ENCODE measurements around the gene TNFSF13.

The TNFSF13 gene

DNA sequence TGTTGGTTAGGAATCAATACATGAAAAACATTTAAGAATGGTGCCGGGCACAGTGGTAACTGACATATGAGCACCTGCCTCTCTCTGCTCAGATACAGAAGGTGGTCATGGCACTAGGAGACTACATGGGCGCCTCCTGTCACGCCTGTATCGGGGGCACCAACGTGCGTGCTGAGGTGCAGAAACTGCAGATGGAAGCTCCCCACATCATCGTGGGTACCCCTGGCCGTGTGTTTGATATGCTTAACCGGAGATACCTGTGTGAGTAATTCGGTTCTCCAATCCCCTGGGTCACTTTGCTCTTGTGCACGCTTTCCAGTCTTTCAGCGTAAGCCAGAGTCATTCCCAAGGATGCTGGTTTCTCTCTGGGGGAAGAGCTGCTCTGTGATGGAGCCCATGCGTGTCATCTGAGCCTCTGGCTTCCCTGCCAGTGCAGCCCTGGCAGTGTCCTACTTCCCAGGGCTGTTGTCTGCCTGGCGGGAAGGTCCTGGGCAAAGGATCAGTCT lies 17.9 kb downstream of the TNFSF13 start:
- peak; percentile 37 for DNase-seq

DNA sequence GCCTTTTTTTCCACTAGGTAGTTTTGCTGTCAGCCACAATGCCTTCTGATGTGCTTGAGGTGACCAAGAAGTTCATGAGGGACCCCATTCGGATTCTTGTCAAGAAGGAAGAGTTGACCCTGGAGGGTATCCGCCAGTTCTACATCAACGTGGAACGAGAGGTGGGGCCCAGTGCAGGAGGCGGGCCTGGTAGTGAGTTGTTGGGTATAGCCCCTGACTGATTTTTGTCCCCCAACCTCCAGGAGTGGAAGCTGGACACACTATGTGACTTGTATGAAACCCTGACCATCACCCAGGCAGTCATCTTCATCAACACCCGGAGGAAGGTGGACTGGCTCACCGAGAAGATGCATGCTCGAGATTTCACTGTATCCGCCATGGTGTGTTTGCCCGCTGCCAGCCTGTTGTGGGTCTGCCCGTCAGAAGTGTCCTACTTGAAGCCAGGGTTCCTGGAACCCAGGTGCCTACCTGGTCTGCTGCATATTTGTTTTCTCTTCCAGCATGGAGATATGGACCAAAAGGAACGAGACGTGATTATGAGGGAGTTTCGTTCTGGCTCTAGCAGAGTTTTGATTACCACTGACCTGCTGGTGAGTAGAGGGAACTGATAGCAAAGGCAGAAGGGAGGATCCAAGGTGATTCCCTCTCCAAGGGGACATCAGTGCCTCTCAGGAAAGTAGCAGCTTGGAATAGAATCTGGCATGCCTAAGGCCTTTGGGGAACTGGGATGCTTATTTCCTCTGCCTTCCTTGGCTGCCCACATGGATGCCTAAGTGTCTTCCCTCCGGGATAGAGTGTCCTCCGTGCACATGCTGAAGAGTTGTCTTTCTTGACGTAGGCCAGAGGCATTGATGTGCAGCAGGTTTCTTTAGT lies 19.0 kb downstream of the TNFSF13 start:
- no peak for DNase-seq

DNA sequence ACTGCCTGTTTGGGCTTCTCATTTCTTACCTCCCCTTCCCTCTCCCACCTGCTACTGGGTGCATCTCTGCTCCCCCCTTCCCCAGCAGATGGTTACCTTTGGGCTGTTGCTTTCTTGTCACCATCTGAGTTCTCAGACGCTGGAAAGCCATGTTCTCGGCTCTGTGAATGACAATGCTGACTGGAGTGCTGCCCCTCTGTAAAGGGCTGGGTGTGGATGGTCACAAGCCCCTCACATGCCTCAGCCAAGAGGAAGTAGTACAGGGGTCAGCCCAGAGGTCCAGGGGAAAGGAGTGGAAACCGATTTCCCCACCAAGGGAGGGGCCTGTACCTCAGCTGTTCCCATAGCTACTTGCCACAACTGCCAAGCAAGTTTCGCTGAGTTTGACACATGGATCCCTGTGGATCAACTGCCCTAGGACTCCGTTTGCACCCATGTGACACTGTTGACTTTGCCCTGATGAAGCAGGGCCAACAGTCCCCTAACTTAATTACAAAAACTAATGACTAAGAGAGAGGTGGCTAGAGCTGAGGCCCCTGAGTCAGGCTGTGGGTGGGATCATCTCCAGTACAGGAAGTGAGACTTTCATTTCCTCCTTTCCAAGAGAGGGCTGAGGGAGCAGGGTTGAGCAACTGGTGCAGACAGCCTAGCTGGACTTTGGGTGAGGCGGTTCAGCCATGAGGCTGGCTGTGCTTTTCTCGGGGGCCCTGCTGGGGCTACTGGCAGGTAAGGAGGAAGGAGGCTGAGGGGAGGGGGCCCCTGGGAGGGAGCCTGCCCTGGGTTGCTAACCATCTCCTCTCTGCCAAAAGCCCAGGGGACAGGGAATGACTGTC lies 20.7 kb downstream of the TNFSF13 start, which contains the start of gene CD68:
TSS of gene CD68 (plus strand) at position 638 of the 833 bp plus-strand sequence. CDS start at position 678, 40 bp downstream.
- DNase-seq: peak; percentile 82

DNA sequence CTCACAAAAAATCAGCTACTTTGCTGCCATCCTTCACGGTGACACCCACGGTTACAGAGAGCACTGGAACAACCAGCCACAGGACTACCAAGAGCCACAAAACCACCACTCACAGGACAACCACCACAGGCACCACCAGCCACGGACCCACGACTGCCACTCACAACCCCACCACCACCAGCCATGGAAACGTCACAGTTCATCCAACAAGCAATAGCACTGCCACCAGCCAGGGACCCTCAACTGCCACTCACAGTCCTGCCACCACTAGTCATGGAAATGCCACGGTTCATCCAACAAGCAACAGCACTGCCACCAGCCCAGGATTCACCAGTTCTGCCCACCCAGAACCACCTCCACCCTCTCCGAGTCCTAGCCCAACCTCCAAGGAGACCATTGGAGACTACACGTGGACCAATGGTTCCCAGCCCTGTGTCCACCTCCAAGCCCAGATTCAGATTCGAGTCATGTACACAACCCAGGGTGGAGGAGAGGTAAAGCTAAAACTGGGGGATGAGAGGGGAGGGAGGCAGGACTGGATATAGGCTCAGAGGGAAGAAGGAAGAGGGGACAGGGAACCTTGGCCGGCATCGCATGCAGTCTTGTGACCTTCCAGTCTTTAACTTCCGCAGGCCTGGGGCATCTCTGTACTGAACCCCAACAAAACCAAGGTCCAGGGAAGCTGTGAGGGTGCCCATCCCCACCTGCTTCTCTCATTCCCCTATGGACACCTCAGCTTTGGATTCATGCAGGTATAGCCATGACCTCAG lies 21.5 kb downstream of the TNFSF13 start:
- DNase-seq: no peak

DNA sequence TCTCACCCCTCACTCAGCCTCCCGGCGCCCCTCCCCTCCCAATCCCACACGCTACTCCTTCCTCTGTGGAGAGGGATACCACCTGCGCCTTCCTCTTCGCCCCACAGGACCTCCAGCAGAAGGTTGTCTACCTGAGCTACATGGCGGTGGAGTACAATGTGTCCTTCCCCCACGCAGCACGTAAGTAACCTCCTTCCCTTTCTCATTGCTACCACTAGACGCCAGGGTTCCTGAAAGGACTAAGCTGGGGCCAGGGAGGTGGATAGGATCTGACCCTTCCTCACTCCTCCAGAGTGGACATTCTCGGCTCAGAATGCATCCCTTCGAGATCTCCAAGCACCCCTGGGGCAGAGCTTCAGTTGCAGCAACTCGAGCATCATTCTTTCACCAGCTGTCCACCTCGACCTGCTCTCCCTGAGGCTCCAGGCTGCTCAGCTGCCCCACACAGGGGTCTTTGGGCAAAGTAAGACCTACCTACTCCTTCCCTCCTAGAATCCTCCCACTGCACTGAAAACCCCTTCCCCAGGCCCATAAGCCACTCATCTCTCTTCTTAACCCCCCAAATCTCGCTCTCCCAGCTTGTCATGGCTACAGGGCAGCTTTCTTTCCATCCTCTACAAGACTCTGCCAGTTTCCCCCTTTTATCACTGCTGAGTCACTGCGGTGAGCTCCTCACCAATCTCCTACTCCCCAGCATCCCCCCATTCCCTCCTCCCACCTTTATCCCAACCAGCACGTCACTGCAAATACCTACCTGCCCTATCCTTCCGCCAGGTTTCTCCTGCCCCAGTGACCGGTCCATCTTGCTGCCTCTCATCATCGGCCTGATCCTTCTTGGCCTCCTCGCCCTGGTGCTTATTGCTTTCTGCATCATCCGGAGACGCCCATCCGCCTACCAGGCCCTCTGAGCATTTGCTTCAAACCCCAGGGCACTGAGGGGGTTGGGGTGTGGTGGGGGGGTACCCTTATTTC lies 22.3 kb downstream of the TNFSF13 start:
- no peak for DNase-seq

DNA sequence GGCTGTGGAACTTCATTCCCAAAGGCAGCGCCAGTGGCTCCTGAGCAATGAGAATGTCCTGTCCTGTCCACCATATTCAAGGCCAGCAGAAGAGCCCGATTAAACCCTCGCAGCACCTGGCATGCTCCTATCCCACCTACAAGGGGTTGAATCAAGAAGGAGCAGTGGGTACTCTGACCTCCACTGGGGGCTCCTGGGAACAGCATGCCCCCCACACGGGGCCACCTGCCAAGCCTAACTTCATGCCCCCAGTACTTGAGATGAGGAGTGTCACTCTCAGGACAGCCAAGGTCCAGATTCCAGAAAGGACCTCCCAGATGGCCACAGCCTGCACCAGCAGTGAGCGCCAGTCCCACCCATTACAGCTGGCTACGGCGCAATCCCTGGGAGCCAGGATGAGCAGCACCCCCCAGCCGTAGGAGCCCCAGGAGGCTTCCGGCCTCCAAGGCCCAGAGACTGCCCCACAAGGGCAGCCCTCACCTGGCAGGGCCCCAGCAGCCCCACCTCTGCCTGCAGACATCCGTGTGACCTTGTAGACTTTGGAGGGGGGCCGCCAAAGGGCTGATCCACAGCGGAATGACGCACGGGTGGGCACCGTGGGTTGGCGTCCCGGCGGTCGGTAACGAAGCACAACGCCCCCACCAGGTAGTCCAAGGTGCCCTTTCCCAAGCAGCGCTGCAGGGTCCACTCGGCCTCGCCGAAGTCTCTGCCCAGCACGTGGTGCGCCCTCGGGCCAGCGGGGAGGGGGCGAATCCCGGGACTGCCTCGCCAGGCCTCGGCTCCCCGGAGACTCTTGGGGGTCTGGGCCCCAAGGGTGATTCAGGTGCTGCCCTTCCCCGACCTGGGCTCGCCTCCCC lies 24.1 kb downstream of the TNFSF13 start:
- DNase-seq: no peak

DNA sequence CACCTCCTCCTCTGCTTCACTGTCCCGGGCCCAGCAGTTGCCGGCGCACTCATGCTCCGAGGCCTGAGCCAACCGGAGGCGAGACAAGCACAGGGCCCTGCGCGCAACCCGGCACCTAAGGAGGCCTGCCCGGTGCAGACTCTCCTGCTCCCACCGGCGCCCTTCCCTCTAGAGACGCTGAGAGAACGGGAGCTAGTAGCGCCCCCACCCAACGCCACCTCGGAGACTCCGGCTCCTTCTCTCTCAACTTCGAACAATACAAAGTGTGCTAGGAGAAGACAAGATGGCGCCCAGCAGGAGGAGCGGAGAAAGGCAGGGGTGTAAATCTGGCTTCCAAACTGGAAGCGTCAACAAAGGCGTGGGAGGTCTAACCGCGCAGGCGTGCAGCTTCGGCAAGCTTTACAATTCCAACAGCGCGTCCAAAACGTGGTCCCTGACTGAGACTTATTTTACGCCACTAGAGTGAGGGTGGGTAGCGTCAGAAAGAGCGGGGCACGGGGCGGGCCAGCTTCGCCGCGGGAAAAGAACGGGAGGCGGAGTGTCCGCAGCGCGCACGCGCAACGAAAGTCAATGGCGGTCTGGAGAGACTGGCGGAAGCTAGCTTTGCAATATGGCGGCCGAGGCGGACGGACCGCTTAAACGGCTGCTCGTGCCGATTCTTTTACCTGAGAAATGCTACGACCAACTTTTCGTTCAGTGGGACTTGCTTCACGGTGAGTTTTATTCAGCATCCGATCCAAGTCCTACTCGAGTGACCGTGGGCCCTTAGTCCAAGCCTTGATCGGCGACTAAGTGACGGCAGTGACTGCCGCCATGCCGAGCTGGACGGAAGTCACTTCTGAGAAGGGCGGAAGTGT lies 24.9 kb downstream of the TNFSF13 start, which contains the start of gene MPDU1:
TSS of gene MPDU1 (plus strand) at position 600 of the 857 bp plus-strand sequence. CDS start at position 611, 11 bp downstream.
- DNase-seq: peak; percentile 95

DNA sequence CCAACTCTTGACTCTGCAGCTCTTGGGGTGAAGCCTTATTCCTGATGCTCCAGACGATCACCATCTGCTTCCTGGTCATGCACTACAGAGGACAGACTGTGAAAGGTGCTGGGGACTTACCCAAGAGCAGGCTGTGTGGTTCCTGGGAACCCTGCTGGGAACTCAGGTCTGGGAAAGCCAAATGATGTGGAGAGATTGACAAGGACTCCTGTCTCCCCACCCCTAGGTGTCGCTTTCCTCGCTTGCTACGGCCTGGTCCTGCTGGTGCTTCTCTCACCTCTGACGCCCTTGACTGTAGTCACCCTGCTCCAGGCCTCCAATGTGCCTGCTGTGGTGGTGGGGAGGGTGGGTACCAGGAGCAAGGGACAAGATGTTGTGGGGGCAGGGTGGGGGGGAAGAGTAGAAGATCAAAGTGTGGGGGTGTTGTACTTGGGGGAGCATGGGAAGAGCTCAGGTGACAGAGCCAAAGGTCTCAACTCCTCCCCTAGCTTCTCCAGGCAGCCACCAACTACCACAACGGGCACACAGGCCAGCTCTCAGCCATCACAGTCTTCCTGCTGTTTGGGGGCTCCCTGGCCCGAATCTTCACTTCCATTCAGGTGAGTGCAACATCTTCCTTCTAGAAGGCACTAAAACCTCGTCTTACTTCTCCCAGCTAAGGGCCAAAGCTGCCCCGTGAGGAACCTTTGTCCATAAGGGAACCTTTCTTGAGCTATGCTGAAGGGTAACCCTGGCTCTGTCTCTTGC lies 28.3 kb downstream of the TNFSF13 start:
- DNase-seq: no peak

DNA sequence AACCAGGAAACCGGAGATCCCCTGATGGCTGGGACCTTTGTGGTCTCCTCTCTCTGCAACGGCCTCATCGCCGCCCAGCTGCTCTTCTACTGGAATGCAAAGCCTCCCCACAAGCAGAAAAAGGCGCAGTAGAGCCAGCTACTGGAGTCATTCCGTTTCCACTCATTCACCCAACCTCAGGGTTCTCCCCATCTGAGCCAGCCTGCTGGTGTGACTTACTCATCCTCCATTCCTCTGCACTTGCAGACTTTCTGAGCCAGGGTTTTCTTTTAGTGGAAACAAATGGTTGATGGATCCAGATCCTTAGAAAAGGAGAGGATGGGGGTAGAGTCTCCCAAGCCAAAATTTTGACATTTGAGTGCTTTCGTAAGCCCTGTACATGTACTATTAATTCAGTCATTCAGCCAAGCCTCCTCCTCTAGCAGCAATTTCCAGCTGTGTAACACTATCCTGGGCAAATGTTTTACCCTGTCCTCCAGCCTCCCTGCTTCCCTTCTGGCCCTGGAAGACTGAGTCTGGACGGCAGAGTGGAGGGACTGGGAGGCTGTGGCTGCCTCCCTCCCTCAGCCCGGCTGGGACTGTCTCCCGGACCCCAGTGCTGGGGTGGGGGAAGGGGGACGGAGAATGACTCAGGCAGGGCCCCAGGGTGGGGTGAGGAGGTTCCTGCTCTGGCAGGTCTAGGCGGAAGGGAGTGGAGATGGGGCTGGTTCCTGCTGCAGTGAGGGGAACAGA lies 29.0 kb downstream of the TNFSF13 start:
- no peak for DNase-seq

DNA sequence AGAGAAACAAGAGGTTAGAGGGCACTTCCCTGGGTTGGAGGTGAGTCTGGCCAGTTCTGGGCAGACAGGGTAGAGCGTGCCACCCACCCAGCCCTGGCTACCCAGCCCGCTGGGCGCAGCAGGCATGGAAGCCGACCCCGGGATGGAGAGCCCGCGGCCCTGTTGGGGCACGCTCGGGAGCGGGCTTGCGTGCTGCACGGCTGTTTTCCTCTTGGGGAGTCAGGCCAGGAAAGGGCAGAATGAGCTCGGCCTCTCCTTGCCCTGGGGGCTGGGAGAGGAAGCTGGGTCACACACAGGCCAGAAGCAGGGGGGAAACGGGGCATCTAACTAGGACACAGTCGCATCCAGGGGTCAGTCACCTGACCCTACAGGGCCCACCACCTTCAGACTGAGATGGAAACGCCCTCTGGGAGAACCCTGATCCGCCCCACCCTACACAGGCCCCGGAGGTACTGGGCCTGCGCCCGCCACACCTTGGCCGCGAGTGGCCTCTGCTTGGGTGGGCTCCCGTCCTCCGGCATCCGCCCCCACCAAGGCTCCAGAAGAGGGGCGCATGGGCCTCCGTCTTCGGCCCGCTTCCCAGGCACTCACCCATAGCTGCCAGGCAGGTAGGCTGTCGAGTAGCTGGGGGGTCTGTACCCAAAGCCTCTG lies 30.1 kb downstream of the TNFSF13 start:
- no peak for DNase-seq

DNA sequence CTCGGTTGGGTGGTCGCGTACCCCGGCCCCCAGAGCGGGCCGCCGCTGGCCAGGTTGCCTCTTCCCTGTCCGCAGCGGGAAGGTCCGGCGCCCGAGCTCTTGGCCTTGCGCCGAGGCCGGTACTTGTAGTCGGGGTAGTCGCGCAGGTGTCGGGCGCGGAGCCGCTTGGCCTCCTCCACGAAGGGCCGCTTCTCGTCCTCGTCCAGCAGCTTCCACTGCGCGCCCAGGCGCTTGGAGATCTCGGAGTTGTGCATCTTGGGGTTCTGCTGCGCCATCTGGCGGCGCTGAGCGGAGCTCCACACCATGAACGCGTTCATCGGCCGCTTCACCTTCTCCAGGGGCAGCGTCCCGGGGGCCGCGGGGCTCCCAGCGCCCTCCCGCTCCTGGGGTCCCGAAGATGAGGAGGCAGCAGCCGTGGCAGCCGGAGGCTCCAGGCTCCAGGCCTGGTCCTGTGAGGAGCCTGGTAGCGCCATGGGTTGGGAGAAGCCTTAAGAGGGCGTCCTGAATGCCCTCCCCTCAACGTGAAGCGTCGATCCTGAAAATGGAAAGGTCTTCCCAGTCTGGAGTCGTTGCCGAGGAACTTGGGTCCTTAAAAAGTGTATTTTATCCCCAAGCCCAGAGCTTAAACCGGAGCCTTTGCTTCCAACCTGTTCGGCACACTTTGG lies 30.8 kb downstream of the TNFSF13 start:
- peak; percentile 77 for DNase-seq

DNA sequence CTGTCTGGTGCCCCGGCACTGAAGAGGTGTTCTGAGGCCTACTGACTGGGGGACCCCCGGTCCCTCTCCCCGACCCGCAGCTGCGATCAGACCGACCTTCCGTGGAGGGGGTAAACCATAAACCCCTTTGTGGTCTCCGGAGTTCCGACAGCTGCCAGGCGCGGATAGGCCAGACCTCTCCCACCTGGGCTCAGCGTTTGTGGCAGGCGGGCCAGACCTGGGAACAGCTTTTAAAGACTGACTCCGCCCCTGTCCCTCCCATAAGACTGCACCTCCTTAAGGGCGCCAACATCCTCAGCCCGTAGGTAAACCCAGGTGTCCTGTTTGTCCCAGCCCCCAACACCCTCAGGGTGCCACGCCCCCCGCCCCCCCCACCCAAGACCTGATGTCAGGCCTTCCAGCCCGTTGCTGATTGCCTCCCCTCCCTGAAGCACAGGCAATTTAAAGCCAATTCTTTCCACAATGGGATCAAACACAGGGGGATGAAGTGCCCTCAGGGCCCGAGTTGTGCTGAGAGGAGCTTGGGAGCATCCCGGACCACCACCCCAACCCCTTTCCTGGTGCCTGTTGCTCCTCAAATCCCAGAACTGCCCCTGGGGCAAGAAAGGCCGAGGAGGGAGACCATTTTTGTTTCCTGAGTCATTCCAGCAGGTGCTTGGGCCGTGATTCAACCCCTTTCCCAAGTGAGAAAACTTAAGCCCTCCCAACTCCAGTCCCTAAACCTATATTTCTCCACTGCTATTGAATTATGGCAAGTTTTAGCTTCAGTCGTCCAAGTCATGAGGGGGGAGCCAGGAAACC lies 31.5 kb downstream of the TNFSF13 start, which contains the start of gene SOX15:
TSS of gene SOX15 (minus strand) at position 204 of the 801 bp plus-strand sequence. CDS start 418 bp downstream, outside the sequence.
- no peak for DNase-seq

DNA sequence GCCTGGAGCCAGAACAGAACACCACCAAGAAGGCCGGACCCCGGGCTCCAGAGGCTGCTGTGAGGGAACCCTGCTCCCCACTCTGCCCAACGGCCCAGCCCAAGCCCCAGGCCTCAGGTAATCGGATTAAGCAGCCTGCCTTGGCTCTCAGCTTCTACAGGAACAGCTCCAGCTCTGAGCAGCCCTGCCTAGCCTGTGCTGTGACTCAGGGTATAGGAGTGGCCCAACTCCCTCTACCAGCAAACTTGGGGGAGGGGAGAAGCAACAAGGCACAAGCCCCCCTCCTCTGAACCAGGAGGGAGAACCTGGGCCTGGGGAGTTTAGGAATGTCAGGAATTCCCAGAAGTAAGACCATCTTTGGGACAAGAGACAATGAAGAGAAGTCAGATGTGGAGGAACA lies 32.2 kb downstream of the TNFSF13 start:
- DNase-seq: no peak

DNA sequence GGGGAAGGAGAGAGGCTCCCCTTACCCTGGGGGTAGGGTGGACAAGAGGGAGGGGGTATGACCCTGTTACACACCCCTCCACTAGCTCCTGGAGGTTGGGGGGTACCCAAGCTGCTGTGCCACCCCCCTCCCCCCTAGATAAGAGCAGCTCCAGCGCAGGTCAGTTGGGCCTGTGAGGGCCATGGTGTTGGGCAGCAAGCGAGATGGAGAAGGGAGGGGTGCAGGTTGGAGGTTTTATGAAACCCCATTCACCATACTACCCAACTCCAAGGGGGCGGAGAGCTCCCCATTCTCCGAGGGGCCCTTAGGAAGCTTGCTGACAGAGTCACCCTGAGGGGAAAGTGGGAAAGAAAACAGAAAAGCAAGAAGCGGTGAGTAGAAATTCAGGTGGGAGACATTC lies 33.0 kb downstream of the TNFSF13 start:
- DNase-seq: no peak

DNA sequence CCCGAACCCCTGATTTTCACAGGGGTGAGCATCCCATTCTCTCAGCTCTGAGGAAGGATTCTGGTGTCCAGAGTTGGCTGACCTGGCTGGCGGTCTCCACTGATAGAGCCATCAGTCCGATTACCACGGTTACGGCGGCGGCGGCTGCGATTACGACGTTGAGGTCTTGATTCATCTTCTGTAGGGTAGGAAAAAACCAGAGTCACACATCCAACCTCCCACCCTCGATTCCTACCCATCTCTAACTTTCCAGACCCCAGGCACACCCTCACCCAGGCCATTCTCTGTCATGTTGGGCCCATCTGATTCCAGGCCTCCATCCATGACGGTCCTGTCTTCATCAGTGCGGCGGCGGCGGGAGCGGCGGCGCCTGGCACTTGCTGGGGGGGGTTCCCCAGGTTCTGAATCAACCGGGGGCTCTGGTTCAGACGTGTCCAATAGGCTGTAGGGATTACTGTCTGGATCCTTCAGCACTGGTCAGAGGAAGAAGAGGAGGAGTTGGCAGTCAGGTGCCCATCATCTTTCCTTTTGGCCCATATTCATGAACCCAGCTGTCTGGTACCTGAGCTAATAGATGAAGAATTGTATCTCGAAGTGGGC lies 34.0 kb downstream of the TNFSF13 start:
- no peak for DNase-seq

All from stimulated activated CD8-positive, alpha-beta memory T cell treated with anti-CD3 and anti-CD28 coated beads, Interleukin-4, amount 100 ng/mL, for 48 hours (primary cell).